GM10847 (cell line): ENCODE data around the gene MYOZ3.
A peak's percentile ranks its signal among the peaks of the same experiment; 100 is the strongest.

Source experiments
- POLR2A ChIP-seq: IDR thresholded peaks from 2 replicates; pipeline ENCODE4 v1.6.1; 2011; ENCODE audit not compliant: insufficient read length; ENCODE audit errors: extremely low read depth

Gene MYOZ3

DNA sequence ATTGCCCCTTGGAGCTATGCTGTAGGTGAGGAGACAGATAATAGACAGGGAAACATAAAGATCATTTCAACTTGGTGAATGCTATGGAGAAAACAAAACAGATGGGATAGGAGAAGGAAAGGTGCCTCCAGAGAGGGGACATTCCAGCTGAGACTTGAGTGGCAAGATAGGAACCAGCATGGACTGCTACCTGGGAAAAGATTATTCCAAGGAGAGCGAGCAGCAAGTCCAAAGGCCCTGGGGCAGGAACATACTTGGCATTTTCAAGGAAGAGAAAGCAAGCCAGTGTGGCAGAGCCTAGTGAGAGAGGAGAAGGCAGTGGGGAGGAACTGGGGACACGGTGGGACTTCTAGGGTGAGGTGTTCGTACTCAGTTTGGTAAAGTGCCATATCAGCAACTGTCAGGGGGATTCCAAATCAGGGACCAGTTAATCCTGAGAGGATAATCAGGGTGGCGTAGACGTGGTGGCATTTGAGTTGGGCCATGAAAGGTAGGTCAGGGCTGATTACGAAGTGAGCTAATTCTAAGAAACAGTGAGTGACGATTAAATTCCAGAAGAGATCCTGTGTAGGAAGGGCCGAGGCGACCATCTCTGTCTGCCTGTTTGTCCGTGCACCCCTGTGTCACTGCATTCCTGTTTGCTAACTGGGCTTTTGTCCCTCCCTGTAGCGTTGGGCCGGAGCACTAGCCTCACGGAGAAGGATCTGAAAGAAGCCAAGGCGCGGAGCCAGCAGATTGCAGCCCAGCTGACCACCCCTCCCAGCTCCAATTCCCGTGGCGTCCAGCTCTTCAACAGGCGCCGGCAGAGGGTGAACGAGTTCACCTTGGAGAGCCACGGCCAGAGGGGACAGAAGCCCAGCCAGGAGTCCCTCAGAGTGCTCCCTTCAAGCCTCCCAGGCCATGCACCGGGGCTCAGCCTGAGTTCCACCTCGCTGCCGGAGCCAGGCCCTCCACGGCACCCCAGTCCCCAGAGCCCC, 13.5 kb upstream of the MYOZ3 start:
- no peak for TF ChIP-seq POLR2A

DNA sequence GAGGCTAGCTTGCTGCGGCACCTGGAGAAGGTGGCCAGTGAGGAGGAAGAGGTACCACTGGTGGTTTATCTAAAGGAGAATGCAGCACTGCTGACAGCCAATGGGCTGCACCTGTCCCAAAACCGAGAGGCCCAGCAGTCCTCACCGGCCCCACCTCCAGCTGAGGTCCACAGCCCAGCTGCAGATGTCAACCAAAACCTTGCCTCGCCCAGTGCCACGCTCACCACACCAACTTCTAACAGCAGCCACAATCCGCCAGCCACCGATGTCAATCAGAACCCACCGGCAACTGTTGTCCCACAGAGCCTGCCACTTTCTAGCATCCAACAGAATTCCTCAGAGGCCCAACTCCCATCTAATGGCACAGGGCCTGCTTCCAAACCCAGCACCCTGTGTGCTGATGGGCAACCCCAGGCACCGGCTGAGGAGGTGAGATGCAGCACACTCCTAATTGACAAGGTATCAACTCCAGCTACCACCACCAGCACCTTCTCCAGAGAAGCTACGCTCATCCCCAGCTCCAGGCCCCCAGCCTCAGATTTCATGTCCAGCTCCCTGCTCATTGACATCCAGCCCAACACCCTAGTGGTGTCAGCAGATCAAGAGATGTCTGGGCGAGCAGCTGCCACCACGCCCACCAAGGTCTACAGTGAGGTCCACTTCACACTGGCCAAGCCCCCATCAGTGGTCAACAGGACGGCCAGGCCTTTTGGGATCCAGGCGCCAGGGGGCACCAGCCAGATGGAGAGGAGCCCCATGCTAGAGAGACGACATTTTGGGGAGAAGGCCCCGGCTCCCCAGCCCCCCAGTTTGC, 12.6 kb upstream of the MYOZ3 start:
- TF ChIP-seq POLR2A, result no peak

- TF ChIP-seq POLR2A, result no peak
These were observed 11.7 kb upstream of the MYOZ3 start for GRCh38 chr5:150649108-150650020.

DNA sequence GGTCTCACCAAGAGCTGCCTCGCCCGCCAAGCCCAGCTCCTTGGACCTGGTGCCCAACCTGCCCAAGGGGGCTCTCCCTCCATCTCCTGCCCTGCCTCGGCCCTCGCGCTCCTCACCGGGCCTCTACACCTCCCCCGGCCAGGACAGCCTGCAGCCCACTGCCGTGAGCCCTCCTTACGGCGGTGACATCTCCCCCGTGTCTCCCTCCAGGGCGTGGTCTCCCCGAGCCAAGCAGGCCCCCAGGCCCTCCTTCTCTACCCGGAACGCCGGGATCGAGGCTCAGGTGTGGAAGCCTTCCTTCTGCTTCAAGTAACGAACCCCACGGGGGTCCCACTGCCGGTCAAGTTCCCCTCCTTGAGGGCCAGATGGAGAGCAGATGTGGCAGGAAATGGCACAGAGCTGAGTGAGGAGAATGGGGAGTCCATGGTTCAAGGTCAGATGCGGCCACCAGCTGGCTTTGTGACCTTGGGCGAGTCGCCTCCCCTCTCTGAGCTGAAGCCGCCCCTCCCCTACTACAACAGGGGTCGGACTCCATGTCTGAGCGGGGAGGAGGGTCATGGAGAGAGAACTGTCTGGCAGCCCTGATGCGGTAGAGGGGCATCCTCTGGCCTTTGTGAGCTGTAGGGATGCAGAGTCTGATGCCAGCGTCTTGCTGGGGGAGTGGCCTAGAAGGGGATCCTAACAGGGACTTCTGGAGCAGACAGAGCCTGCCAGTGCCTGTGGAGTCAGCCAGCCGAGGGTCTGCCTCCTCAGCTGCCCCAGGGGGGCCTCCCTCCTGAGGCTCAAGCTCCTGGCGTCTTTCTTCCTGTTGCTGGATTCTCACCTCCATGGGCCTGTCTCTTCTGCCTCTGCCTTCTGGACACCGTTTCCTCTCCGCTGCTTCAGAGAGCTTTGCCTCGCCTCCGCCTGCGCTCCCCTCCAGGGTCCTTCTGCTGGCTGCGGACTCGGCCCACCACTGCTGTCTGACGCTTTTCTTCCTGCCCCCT, 10.7 kb upstream of the MYOZ3 start:
- no peak for TF ChIP-seq POLR2A

DNA sequence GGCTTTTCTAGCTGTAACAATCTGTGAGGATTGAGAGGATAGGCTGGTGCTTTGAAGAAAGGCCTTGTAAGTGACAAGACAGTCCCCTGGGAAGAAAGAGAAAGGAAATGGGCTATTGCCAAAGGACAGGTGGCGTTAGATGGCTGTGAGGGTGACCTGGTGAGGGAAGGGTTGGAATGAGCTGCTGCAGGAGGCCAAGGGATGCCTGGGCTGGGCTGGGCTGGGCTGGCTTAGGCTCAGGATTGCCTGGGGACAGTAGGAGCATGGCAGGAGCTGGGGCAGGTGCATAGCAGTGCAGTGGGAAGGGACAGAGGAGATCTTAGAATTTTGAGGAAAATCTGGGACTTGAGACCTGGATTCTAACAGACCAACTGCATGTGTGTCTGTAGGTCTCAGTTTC, 9.7 kb upstream of the MYOZ3 start:
- no peak for TF ChIP-seq POLR2A

DNA sequence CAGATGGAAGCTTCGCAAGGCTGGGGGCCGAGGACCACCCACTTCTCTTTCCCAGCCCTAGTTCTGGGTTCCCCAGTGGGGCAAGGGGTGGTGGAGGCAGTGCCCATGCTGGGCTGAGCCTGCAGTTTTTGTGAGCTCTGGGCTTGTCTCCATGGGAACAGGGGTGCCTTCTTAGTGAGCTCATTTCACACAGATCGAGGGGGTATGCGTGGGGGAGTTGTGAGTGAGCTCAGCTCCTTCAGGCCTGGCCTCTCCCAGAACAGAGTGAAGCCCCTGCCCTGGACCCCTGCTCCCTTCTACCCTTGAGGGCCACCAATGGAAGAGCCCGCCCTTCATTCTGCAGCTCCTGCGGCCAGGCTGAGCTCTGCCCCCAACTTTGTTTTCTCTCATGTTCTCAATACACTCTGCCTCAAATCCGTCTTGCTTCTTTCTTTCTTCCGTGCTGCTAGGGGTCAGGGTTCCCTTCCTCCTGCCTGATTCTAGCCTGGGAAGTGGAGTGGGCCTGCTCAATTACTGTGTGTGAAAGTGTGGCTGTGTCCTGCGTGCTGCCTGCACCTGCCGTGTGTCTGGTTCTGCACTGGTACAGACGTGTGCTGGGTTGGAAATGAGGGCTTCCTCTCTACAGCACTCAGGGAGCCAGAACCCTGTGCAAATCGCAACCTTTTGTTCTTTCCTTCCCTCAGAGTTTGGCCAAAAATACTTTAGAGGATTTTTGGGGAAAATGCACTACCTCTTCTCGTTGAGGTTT, 9.0 kb upstream of the MYOZ3 start:
- TF ChIP-seq POLR2A, result no peak

DNA sequence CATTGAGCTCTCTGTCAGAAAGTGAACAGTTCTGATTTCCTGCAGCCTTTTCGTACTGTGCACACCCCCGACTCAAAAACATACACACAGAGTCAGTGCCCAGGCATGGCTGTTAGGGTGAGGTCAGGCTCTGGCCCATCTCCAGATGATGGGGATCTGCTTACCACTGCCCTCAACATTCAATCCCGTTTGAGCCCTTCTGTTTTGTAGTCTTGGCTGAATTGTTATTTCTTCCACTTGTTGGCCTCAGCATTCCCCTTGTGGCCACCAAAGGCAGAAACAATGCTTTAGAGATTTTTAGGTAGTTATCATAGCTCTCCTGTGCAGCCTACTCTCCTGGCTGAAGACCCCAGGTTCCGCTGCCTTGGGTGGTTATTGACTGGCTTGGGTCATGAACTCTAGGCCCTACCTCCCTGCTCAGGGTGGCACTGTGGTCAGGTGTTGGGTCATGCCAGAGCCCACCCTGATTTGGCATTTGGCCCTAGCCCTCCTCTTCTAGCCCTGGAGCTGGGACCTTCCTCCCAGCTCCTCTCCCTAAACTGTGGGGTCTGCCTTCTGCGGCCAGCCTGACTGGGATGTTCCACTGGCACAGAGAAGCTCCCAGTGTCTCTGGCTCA, 7.8 kb upstream of the MYOZ3 start:
- no peak for TF ChIP-seq POLR2A

- TF ChIP-seq POLR2A, result no peak
These were observed 7.1 kb upstream of the MYOZ3 start for GRCh38 chr5:150653762-150654556.

DNA sequence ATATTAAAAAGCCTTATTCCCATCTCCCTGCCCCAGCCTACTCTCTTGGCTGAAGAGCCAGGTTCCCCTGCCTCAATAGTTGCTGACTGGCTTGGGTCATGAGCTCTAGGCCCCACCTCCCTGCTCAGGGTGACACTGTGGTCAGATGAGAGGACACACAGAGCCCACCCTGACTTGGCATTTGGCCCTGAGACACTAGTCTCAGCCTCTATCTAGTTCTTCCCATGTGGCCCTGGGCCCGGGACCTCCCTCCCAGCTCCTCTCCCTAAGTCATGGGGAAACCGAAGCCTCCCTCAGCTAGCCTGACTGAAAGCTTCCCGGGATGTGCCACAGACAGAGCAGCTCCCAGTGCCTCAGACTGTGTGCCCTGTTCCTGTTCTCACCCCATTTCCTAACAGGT, 5.8 kb upstream of the MYOZ3 start:
- TF ChIP-seq POLR2A, result no peak

DNA sequence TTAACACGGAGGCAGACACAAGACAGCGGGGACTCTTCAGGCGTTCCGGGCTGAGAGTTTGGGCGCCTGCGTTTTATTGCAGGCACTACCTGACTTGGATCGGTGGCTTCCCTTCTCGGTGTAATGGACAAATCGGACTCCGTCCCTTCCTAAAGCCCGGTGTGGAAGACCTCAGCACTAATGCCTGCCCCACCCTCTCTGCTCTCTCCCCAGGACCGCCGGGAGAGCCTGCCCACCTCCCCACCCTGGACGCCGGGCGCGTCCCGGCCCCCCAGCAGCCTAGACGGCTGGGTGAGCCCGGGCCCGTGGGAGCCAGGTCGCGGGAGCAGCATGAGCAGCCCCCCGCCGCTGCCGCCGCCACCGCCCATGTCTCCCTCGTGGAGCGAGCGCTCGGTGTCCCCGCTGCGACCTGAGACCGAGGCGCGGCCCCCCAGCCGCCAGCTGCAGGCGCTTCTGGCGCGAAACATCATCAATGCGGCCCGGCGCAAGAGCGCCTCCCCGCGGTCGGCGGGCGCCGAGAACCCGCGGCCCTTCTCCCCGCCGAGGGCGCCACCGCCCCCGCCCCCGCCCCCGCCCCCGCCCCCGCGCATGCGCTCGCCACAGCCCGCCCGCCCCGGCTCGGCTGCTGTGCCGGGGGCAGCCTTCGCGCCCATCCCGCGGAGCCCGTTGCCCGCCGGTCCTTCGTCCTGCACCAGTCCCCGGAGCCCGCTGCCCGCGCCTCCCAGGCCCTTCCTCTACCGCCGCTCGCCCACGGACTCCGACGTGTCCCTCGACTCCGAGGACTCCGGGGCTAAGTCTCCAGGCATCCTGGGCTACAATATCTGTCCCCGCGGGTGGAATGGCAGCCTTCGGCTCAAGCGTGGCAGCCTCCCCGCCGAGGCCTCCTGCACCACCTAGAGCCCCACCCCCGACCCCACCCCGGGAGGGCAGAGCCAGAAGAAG, 4.6 kb upstream of the MYOZ3 start:
- TF ChIP-seq POLR2A, result peak; percentile 31

- TF ChIP-seq POLR2A, result no peak
These were observed 2.9 kb upstream of the MYOZ3 start for GRCh38 chr5:150658121-150658520.
